Ureter (tissue), 1 donor: ENCODE results near the gene VEGFA. TPM values are rescaled to one million over a fixed set of nuclear protein-coding genes. Genes with fewer than 3 reads are reported as not detected.

Experiments used
- DNase-seq: peaks from one replicate; pipeline ENCODE4 v3.0.0-alpha.2; 2020; ENCODE audit warnings: low spot score
- total RNA-seq: library from RNA; stranded (reverse); gene quantifications from one replicate; pipeline ENCODE4 v1.2.4, GENCODE V29; 2023
- donor health status: DM: yes; HTN: yes; CAD: no.

VEGFA gene
- total RNA-seq, 1 donor from 2014 or later = 261 TPM

GRCh38 chr6:43759136-43759906, 10.7 kb upstream of the VEGFA start:
- DNase-seq = no peak

- DNase-seq = no peak
These were observed 10.2 kb upstream of the VEGFA start for GRCh38 chr6:43759907-43760206.

GRCh38 chr6:43760210-43761168, 9.5 kb upstream of the VEGFA start:
- DNase-seq = no peak

- no peak for DNase-seq
These were observed 8.2 kb upstream of the VEGFA start for GRCh38 chr6:43761666-43762409.

- DNase-seq = no peak
These were observed 7.6 kb upstream of the VEGFA start for GRCh38 chr6:43762410-43762768.

- no peak for DNase-seq
These were observed 6.9 kb upstream of the VEGFA start for GRCh38 chr6:43762966-43763695.

GRCh38 chr6:43763812-43764522, 6.0 kb upstream of the VEGFA start:
- no peak for DNase-seq

GRCh38 chr6:43764772-43765171, 5.2 kb upstream of the VEGFA start:
- no peak for DNase-seq

GRCh38 chr6:43765776-43766499, 4.1 kb upstream of the VEGFA start:
- DNase-seq = no peak

GRCh38 chr6:43766500-43766853, 3.5 kb upstream of the VEGFA start:
- no peak for DNase-seq

- DNase-seq = no peak
These were observed 3.0 kb upstream of the VEGFA start for GRCh38 chr6:43766964-43767461.

GRCh38 chr6:43767553-43768505, 2.2 kb upstream of the VEGFA start:
- no peak for DNase-seq

GRCh38 chr6:43768506-43768860, 1.5 kb upstream of the VEGFA start:
- DNase-seq = no peak

GRCh38 chr6:43768983-43769525, 957 bp upstream of the VEGFA start:
- peak; percentile 69 for DNase-seq

- peak; percentile 76 for DNase-seq
These were observed 580 bp downstream of the VEGFA start for GRCh38 chr6:43770372-43771209.

- peak; percentile 86 for DNase-seq
These were observed 1.3 kb downstream of the VEGFA start for GRCh38 chr6:43771210-43771857.
